Activated CD4-positive, alpha-beta T cell treated with anti-CD3 and anti-CD28 coated beads for 36 hours (primary cell): ENCODE results near the gene KRTAP10-11. TPM values are rescaled to one million over a fixed set of nuclear protein-coding genes. Genes with fewer than 3 reads are reported as not detected.
"Not testable (repeated sequence)": the region's sequence is repeated elsewhere in the genome, so short reads cannot be mapped to it uniquely, and the experiment has no call there.

ENCODE experiments used
- ATAC-seq: fragments of 200-7000 bp; cut with Tn5 transposase; one replicate; pipeline ENCODE4 v1.10.0; 2021; ENCODE audit warnings: mild to moderate bottlenecking, moderate library complexity
- CTCF ChIA-PET: fragments of 350-600 bp; sonication (Branson Sonifier 250); formaldehyde crosslinking; loops from one replicate; lab custom pipeline; 2021; ENCODE audit warnings: antibody characterized with exemption; lab: Charles Lee
- POLR2A ChIA-PET: fragments of 350-600 bp; sonication (Branson Sonifier 250); formaldehyde crosslinking; loops from one replicate; lab custom pipeline; 2021; ENCODE audit warnings: antibody characterized with exemption, inconsistent platforms; lab: Charles Lee
- DNase-seq: peaks from one replicate; pipeline ENCODE4 v3.0.0-alpha.2; 2020
- H3K27ac Mint-ChIP-seq: one replicate; pipeline ENCODE4 v1.8.0; 2021; ENCODE audit warnings: mixed read lengths
- H3K27me3 Mint-ChIP-seq: one replicate; pipeline ENCODE4 v1.8.0; 2021; ENCODE audit warnings: mixed read lengths
- H3K36me3 Mint-ChIP-seq: one replicate; pipeline ENCODE4 v1.8.0; 2021; ENCODE audit warnings: low read depth, mixed read lengths
- H3K4me1 Mint-ChIP-seq: one replicate; pipeline ENCODE4 v1.8.0; 2021; ENCODE audit warnings: mixed read lengths
- H3K4me3 Mint-ChIP-seq: one replicate; pipeline ENCODE4 v1.8.0; 2021; ENCODE audit warnings: mild to moderate bottlenecking, moderate library complexity, mixed read lengths
- H3K9me3 Mint-ChIP-seq: one replicate; pipeline ENCODE4 v1.8.0; 2021; ENCODE audit warnings: low read depth, mixed read lengths
- intact Hi-C, 2 experiments: fragments of 100-400 bp; cut with DNase I in 1 of 2; cut with micrococcal nuclease in 1 of 2; formaldehyde crosslinking; loops; one replicate each; pipeline versions ENCODE4 v1.14.2 to v1.15.1; 2022 to 2024; cut with DNase I, micrococcal nuclease
- total RNA-seq, 2 experiments: library from RNA; stranded (reverse); gene quantifications; one replicate each; pipeline ENCODE4 v1.2.3, GENCODE V29; 2021

The KRTAP10-11 gene
- total RNA-seq, 2 experiments from 2014 or later = not detected

DNA sequence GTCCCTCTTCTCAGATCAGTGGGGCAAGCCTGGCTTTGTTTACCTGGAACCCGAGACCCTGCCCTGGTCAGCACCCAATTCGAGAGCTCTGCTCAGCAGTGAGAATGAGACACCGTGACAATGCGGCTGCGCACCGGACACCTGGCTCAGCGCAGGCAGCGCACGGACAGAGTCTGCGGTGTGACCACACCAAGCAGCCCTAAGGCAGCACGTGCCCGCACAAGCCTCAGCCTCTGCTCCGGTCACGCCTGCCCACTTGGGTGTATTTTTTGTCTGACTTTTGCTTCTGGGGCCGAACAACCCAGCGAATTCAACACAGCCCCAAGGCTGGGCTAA lies 29.7 kb upstream of the KRTAP10-11 start:
- DNase-seq = no peak
- ChIA-PET POLR2A (no interaction called here), CTCF (no interaction called here)
- no peak for ATAC-seq
- Mint-ChIP-seq H3K36me3 (peaks cover 21% of the 10 kb centered on the region), H3K4me1 (peaks cover 45% of the 10 kb centered on the region), H3K4me3 (no peak overlapping the region), H3K27me3 (no peaks in the 10 kb centered on the region), H3K27ac (no peak overlapping the region), H3K9me3 (peaks cover 20% of the 10 kb centered on the region)
- intact Hi-C loops = loop anchor here (5.0 kb wide), 2 partner anchors 36 to 69 kb away; partner anchors contain the start of gene KRTAP12-4 (in 1 of the 2)

- H3K27me3 Mint-ChIP-seq = no peaks in the 10 kb centered on the region
- ATAC-seq (no peak), DNase-seq (no peak)
- CTCF ChIA-PET = no interaction called here
- no peak overlapping the region for H3K27ac Mint-ChIP-seq
- peaks cover 45% of the 10 kb centered on the region for H3K4me1 Mint-ChIP-seq
- POLR2A ChIA-PET = no interaction called here
- H3K4me3 Mint-ChIP-seq = no peak overlapping the region
- intact Hi-C loops = loop anchor here (5.0 kb wide), 2 partner anchors 35 to 70 kb away; partner anchors contain the start of gene KRTAP12-4 (in 1 of the 2)
- peaks cover 20% of the 10 kb centered on the region for H3K9me3 Mint-ChIP-seq
- H3K36me3 Mint-ChIP-seq = peaks cover 21% of the 10 kb centered on the region
Observed at GRCh38 chr21:44617071-44617501, 29.1 kb upstream of the KRTAP10-11 start.

DNA sequence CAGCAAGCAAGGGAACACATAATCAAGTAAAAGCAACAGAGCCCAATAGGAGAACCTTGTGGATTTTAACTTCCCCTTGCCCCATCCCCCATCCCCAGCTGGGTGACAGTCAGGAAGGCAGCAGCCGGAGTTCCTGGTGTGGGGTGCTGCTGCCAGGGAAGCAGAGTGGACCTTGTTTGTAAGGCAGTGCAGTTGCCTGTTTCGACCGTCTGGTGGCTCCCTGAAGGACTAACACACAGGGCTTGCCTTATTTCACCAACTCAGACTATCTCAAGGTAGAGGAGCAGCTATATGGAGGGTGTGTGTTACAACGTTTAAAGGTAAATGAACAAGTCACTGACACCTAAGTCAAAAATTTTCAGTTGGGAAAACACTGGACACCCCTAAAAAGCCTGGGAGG lies 27.7 kb upstream of the KRTAP10-11 start:
- H3K27me3 Mint-ChIP-seq = no peaks in the 10 kb centered on the region
- peak overlapping the region; percentile 90 for H3K27ac Mint-ChIP-seq
- peaks cover 21% of the 10 kb centered on the region for H3K36me3 Mint-ChIP-seq
- peak overlapping the region; percentile 18 for H3K4me3 Mint-ChIP-seq
- peak; percentile 64 for ATAC-seq
- peaks cover 45% of the 10 kb centered on the region for H3K4me1 Mint-ChIP-seq
- peaks cover 31% of the 10 kb centered on the region for H3K9me3 Mint-ChIP-seq
- POLR2A ChIA-PET = interaction anchor here (1.0 kb wide), 1 partner anchor 254 kb away, joined by 3 read pairs; no protein-coding TSS in a partner anchor
- DNase-seq = peak; percentile 27
- intact Hi-C loops = loop anchor here (5.0 kb wide), 2 partner anchors 34 to 71 kb away; partner anchors contain the start of gene KRTAP12-4 (in 1 of the 2)
- CTCF ChIA-PET = interaction anchor here (0.8 kb wide), 1 partner anchor 9 kb away, joined by 3 read pairs; no protein-coding TSS in a partner anchor

- Mint-ChIP-seq H3K4me3 (peak overlapping the region; percentile 18), H3K36me3 (peaks cover 21% of the 10 kb centered on the region), H3K9me3 (peaks cover 35% of the 10 kb centered on the region), H3K27ac (peak overlapping the region; percentile 90), H3K4me1 (peaks cover 45% of the 10 kb centered on the region), H3K27me3 (no peaks in the 10 kb centered on the region)
- CTCF ChIA-PET = interaction anchor here (0.5 to 0.8 kb wide), 2 partner anchors 10 to 510 kb away, joined by 3 read pairs; no protein-coding TSS in a partner anchor
- POLR2A ChIA-PET = interaction anchor here (1.0 kb wide), 1 partner anchor 254 kb away, joined by 3 read pairs; no protein-coding TSS in a partner anchor
- intact Hi-C loops = loop anchor here (5.0 kb wide), 2 partner anchors 33 to 72 kb away; partner anchors contain the start of gene KRTAP12-4 (in 1 of the 2)
- peak; percentile 99 for ATAC-seq
- peak; percentile 67 for DNase-seq
Observed at GRCh38 chr21:44618909-44619308, 27.3 kb upstream of the KRTAP10-11 start.

DNA sequence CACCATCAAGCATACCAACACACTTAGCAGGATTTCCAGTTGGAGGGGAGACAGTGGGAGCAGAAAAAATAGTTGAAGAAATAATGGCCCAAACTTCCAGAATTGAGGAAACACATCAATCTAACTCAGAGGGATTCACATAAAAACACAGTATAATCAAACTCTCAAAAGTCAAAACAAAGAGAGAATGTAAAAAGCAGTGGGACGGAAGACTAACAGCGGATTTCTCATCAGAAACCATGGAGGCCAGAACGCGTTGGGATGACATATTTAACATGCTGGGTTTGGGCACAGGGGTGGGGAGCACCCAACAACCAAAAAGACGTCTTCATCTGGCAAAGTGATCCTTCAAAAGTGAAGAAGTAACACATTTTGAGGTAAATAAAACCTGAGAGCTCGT lies 26.3 kb upstream of the KRTAP10-11 start:
- Mint-ChIP-seq H3K9me3 (peaks cover 45% of the 10 kb centered on the region), H3K36me3 (peaks cover 22% of the 10 kb centered on the region), H3K27ac (peak overlapping the region; percentile 14), H3K4me3 (no peak overlapping the region), H3K4me1 (peaks cover 45% of the 10 kb centered on the region), H3K27me3 (no peaks in the 10 kb centered on the region)
- POLR2A ChIA-PET = no interaction called here
- DNase-seq (no peak), ATAC-seq (no peak)
- CTCF ChIA-PET = interaction anchor here (0.5 kb wide), 1 partner anchor 820 kb away, joined by 3 read pairs; no protein-coding TSS in a partner anchor
- intact Hi-C loops = loop anchor here (5.0 kb wide), 2 partner anchors 32 to 73 kb away; partner anchors contain the start of gene KRTAP12-4 (in 1 of the 2)

- intact Hi-C loops = no loop called here
- Mint-ChIP-seq H3K4me3 (no peak overlapping the region), H3K27me3 (no peaks in the 10 kb centered on the region), H3K36me3 (peaks cover 22% of the 10 kb centered on the region), H3K9me3 (peaks cover 43% of the 10 kb centered on the region), H3K4me1 (peaks cover 25% of the 10 kb centered on the region), H3K27ac (no peak overlapping the region)
- CTCF ChIA-PET = no interaction called here
- POLR2A ChIA-PET = no interaction called here
- DNase-seq (no peak), ATAC-seq (no peak)
Observed at GRCh38 chr21:44623575-44623974, 22.6 kb upstream of the KRTAP10-11 start.

DNA sequence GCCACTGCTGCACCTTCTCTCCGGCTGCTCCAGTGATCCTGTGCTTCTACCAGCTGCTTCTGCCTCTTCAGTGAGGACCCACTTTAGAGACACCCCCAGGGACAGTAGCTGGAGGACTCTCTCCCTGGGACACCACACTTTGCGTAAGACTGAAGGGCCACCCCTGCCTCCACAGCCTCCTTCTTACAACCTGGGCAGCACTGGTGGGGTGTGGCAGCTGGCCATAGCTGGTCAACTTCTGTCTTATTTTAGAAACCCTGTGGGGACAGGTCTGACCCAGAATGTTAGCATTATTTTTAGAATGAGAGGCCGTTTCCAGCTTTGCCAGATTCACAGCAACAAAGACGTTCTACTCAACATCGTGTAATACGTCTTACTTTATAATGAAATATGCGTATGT lies 20.5 kb upstream of the KRTAP10-11 start:
- no peak for DNase-seq
- ATAC-seq = no peak
- H3K4me1 Mint-ChIP-seq = peaks cover 22% of the 10 kb centered on the region
- no peak overlapping the region for H3K4me3 Mint-ChIP-seq
- peaks cover 38% of the 10 kb centered on the region for H3K9me3 Mint-ChIP-seq
- H3K36me3 Mint-ChIP-seq = peaks cover 5% of the 10 kb centered on the region
- H3K27ac Mint-ChIP-seq = no peak overlapping the region
- POLR2A ChIA-PET = no interaction called here
- CTCF ChIA-PET = no interaction called here
- H3K27me3 Mint-ChIP-seq = no peaks in the 10 kb centered on the region
- intact Hi-C loops = no loop called here

GRCh38 chr21:44626262-44626661 lies 20.0 kb upstream of the KRTAP10-11 start:
- peaks cover 41% of the 10 kb centered on the region for H3K9me3 Mint-ChIP-seq
- intact Hi-C loops = no loop called here
- H3K4me3 Mint-ChIP-seq = no peak overlapping the region
- peaks cover 21% of the 10 kb centered on the region for H3K4me1 Mint-ChIP-seq
- POLR2A ChIA-PET = no interaction called here
- ATAC-seq = no peak
- H3K36me3 Mint-ChIP-seq = peaks cover 3% of the 10 kb centered on the region
- CTCF ChIA-PET = no interaction called here
- no peak overlapping the region for H3K27ac Mint-ChIP-seq
- H3K27me3 Mint-ChIP-seq = no peaks in the 10 kb centered on the region
- DNase-seq = no peak

DNA sequence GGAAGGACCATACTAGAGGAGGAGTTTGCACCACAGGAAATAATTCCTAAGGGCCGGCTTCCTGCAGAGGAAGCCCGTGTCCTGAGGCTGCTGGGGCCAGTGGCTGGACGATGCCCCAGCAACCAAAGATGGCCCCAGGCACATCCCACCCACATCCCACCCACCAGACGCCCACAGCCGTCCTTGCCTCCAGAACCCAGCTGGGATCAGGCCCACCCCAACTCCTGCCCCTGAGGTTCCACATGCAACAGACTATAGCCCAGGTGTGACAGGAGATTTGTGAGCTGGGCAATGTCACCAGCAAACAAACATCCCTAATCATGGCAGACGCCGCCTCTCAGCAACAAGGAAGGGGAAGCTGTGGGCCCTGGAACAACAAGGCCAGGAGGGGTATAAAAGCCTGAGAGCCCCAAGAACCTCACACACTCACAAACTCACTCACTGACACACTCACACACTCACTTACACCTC lies 19.5 kb upstream of the KRTAP10-11 start, which contains the start of gene KRTAP10-9:
Gene KRTAP10-9 (plus strand): TSS at position 421 of the 471 bp plus-strand sequence. CDS start 79 bp downstream, outside the sequence.
- no peak within 1 kb of the TSS for H3K4me3 Mint-ChIP-seq
- ChIA-PET CTCF (no interaction called here), POLR2A (no interaction called here)
- peaks cover 21% of the 10 kb centered on the region for H3K4me1 Mint-ChIP-seq
- peaks cover 5% of the 10 kb centered on the region for H3K36me3 Mint-ChIP-seq
- H3K27ac Mint-ChIP-seq = no peak within 1 kb of the TSS
- DNase-seq (no peak), ATAC-seq (no peak)
- H3K27me3 Mint-ChIP-seq = no peaks in the 10 kb centered on the region
- peaks cover 43% of the 10 kb centered on the region for H3K9me3 Mint-ChIP-seq
- intact Hi-C loops = no loop called here

DNA sequence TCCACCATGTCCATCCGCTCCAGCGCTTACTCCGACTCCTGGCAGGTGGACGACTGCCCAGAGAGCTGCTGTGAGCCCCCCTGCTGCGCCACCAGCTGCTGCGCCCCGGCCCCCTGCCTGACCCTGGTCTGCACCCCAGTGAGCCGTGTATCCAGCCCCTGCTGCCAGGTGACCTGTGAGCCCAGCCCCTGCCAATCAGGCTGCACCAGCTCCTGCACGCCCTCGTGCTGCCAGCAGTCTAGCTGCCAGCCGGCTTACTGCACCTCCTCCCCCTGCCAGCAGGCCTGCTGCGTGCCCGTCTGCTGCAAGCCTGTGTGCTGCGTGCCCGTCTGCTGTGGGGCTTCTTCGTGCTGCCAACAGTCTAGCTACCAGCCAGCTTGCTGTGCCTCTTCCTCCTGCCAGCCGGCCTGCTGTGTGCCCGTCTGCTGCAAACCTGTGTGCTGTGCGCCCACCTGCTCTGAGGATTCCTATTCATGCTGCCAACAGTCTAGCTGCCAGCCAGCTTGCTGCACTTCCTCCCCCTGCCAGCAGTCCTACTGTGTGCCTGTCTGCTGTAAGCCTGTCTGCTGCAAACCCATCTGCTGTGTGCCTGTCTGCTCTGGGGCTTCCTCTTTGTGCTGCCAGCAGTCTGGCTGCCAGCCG lies 18.9 kb upstream of the KRTAP10-11 start:
- H3K36me3 Mint-ChIP-seq, CTCF ChIA-PET, DNase-seq, H3K27ac Mint-ChIP-seq, H3K27me3 Mint-ChIP-seq, POLR2A ChIA-PET, H3K4me3 Mint-ChIP-seq, intact Hi-C loops, ATAC-seq: not testable (repeated sequence)
- H3K4me1 Mint-ChIP-seq = peaks cover 21% of the 10 kb centered on the region
- H3K9me3 Mint-ChIP-seq = peaks cover 47% of the 10 kb centered on the region

DNA sequence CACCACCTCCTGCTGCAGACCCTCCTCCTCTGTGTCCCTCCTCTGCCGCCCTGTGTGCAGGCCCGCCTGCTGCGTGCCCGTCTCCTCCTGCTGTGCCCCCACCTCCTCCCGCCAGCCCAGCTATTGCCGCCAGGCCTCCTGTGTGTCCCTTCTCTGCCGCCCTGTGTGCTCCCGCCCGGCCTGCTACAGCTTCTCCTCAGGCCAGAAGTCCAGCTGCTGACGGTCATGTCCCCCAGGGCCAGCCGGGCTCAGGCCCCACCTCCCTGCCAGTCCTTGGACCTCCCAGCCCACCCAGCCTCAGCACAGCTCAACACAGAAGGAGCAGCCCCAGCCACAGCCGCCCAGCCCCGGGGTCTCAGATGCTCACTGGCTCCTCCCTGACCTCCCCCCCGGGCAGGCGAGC lies 18.4 kb upstream of the KRTAP10-11 start:
- ATAC-seq, H3K4me3 Mint-ChIP-seq, POLR2A ChIA-PET, intact Hi-C loops, DNase-seq, H3K36me3 Mint-ChIP-seq, CTCF ChIA-PET, H3K27ac Mint-ChIP-seq, H3K27me3 Mint-ChIP-seq: not testable (repeated sequence)
- H3K9me3 Mint-ChIP-seq = peaks cover 43% of the 10 kb centered on the region
- H3K4me1 Mint-ChIP-seq = peaks cover 21% of the 10 kb centered on the region
